OCI-LY7 (cell line): ENCODE results near the gene ZBTB48. TPM values are rescaled to one million over a fixed set of nuclear protein-coding genes. Genes with fewer than 3 reads are reported as not detected.
"Not testable (repeated sequence)": the region's sequence is repeated elsewhere in the genome, so short reads cannot be mapped to it uniquely, and the experiment has no call there.

ENCODE experiments used
- BruUV-seq: library from RNA; stranded (reverse); fragments of 400-500 nt; replicated peaks from 2 replicates; lab custom pipeline; 2021; lab: Mats Ljungman, UMichigan
- CTCF ChIA-PET: fragments of 300-600 bp; sonication (Branson Sonifier 250); formaldehyde crosslinking; loops from one replicate; lab custom pipeline; 2022; ENCODE audit warnings: antibody characterized with exemption; ENCODE audit not compliant: unreplicated experiment; lab: Charles Lee
- POLR2A ChIA-PET: fragments of 300-600 bp; sonication (Branson Sonifier 250); formaldehyde crosslinking; loops from one replicate; lab custom pipeline; 2022; ENCODE audit warnings: antibody characterized with exemption; lab: Charles Lee
- DNase-seq: peaks from one replicate; pipeline ENCODE4 v3.0.0-alpha.2; 2015; ENCODE audit warnings: low spot score
- H2AFZ ChIP-seq: fragments of 200-600 bp; sonication (generic), shearing (Covaris generic); 2 replicates; pipeline ENCODE4 v1.6.1; 2014; ENCODE audit warnings: mild to moderate bottlenecking, antibody characterized with exemption, low read length, moderate library complexity
- H3K27ac ChIP-seq: fragments of 200-600 bp; sonication (generic); 2 replicates; pipeline ENCODE4 v1.5.1; 2014; ENCODE audit warnings: mixed run types, low read depth, mild to moderate bottlenecking, moderate library complexity, low read length, inconsistent platforms; ENCODE audit not compliant: poor library complexity, severe bottlenecking
- H3K36me3 ChIP-seq: fragments of 200-600 bp; sonication (generic); 2 replicates; pipeline ENCODE4 v1.6.1; 2014; ENCODE audit warnings: mild to moderate bottlenecking, antibody characterized with exemption, low read length, moderate library complexity, mixed read lengths; ENCODE audit not compliant: insufficient read depth
- H3K4me1 ChIP-seq: fragments of 200-600 bp; sonication (generic); 2 replicates; pipeline ENCODE4 v1.5.1; 2014; ENCODE audit warnings: mild to moderate bottlenecking, low read length; ENCODE audit not compliant: insufficient read depth, poor library complexity, severe bottlenecking
- H3K4me2 ChIP-seq: fragments of 200-600 bp; sonication (generic); 2 replicates; pipeline ENCODE4 v1.6.1; 2014; ENCODE audit warnings: mild to moderate bottlenecking, low read length
- H3K4me3 ChIP-seq: fragments of 200-600 bp; sonication (generic); 2 replicates; pipeline ENCODE4 v1.5.1; 2014; ENCODE audit warnings: mild to moderate bottlenecking, low read depth, low read length; ENCODE audit not compliant: poor library complexity, severe bottlenecking
- H3K79me2 ChIP-seq: fragments of 200-600 bp; sonication (generic); 2 replicates; pipeline ENCODE4 v1.6.1; 2016; ENCODE audit warnings: low read depth, mild to moderate bottlenecking, low read length, moderate library complexity, mixed read lengths; ENCODE audit not compliant: insufficient read depth
- H3K9me2 ChIP-seq: fragments of 200-600 bp; sonication (generic); 2 replicates; pipeline ENCODE4 v1.6.1; 2016; ENCODE audit warnings: mild to moderate bottlenecking, low read length, mixed read lengths; ENCODE audit not compliant: insufficient read depth
- H3K9me3 ChIP-seq: fragments of 200-600 bp; sonication (generic); 2 replicates; pipeline ENCODE4 v1.6.1; 2014; ENCODE audit warnings: mild to moderate bottlenecking, mixed run types, low read length, mixed read lengths
- H4K20me1 ChIP-seq: fragments of 200-600 bp; sonication (generic); 2 replicates; pipeline ENCODE4 v1.6.1; 2014; ENCODE audit warnings: mild to moderate bottlenecking, antibody characterized with exemption, low read length, moderate library complexity, mixed read lengths; ENCODE audit not compliant: insufficient read depth
- CTCF ChIP-seq: fragments of 200-600 bp; sonication (generic); conservative IDR thresholded peaks from 2 replicates; pipeline ENCODE4 v1.5.1; 2014; ENCODE audit warnings: mild to moderate bottlenecking, antibody characterized with exemption, low read length, moderate library complexity, mixed read lengths
- EZH2phosphoT487 ChIP-seq: fragments of 200-600 bp; sonication (generic); IDR thresholded peaks from 2 replicates; pipeline ENCODE4 v1.6.1; 2018; ENCODE audit warnings: low read depth, borderline replicate concordance, mild to moderate bottlenecking, mixed run types, antibody characterized with exemption, low read length, moderate library complexity, mixed read lengths
- intact Hi-C: fragments of 100-400 bp; cut with micrococcal nuclease; formaldehyde crosslinking; loops from one replicate; pipeline ENCODE4 v1.10.0; 2022; ENCODE audit not compliant: unreplicated experiment
- total RNA-seq, 2 experiments: library from RNA; depleted of rRNA in 1 of 2; stranded (reverse); fragments of >200 nt in 1 of 2; shearing (Covaris generic) in 1 of 2; gene quantifications; 2 replicates each; pipeline ENCODE4 v1.2.3, GENCODE V29; 2014 to 2022

The ZBTB48 gene
- total RNA-seq, 2 experiments from 2014 or later: 41.9 to 51.3 TPM

DNA sequence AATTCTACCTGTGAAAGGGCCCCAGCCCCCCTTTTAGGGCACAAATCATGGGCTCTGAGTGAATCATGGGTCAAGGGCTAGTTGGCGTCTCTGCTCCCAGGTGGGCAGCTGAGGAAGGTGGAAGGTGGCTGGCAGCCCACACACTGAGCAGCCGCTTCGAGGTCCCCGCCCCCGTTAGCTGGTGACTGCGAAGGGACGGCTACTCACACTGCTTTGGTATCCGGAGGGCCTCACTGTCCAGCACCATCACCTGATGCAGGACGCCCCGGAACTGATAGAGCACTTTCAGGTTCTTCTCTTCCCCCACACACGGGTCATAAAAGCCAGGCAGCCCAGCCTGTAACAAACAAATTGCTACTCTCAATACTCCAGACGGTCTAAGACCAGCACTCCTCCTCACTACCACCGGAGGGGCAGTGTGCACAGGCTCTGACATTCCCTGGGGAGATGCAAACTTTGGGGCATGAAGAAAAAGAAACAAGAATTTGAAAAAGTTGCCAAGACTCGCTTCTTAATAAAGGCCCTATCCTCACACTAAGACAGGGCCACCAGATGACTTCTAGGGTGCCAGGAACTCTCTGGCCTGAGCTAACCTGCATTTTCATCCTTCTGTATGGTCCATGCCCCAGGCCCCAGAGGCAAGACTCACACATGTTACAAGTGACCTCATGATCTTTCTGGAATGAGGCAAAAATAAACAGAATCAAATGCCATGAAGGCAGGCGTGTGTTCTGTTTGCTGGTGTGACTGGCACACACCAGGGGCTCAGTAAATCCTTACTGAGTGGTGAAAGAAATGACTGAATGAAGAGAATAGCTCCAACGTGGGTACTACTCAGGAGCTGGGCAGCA, 56.3 kb downstream of the ZBTB48 start:
- H3K9me2 ChIP-seq: no peaks in the 10 kb centered on the region
- intact Hi-C loops: no loop called here
- TF ChIP-seq CTCF (no peak), EZH2phosphoT487 (no peak)
- no peak overlapping the region for H2AFZ ChIP-seq
- no peak overlapping the region for H3K4me2 ChIP-seq
- CTCF ChIA-PET: no interaction called here
- no peaks in the 10 kb centered on the region for H3K9me3 ChIP-seq
- no peak overlapping the region for H3K4me3 ChIP-seq
- POLR2A ChIA-PET: no interaction called here
- peaks cover 86% of the 10 kb centered on the region for H3K36me3 ChIP-seq
- BruUV-seq: no TSS peak
- H3K27ac ChIP-seq: no peak overlapping the region
- no peaks in the 10 kb centered on the region for H3K79me2 ChIP-seq
- no peaks in the 10 kb centered on the region for H4K20me1 ChIP-seq
- no peak for DNase-seq
- no peaks in the 10 kb centered on the region for H3K4me1 ChIP-seq

DNA sequence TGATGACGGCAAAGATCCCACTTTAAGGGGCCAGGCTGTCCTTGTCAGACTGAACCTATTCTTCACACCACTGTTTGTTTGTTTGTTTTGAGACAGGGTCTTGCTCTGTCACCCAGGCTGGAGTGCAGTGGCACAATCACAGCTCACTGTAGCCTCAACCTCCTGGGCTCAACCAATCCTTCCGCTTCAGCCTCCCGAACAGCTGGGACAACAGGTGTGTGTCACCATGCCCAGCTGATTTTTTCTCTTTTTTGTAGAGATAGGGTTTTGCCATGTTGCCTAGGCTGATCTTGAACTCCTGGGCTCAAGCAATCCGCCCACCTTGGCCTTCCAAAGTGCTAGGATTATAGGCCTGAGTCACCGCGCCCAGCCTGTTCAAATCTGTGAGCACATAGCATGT, 57.0 kb downstream of the ZBTB48 start:
- H2AFZ ChIP-seq, H3K4me2 ChIP-seq, H3K79me2 ChIP-seq, H3K27ac ChIP-seq, H3K4me1 ChIP-seq, BruUV-seq, H3K9me2 ChIP-seq, POLR2A ChIA-PET, H3K9me3 ChIP-seq, H3K4me3 ChIP-seq, intact Hi-C loops, H4K20me1 ChIP-seq, DNase-seq: not testable (repeated sequence)
- CTCF ChIA-PET: interaction anchor here (0.8 kb wide), 1 partner anchor 9 kb away, joined by 3 read pairs; no protein-coding TSS in a partner anchor
- peaks cover 91% of the 10 kb centered on the region for H3K36me3 ChIP-seq

GRCh38 chr1:6637770-6638169, 58.0 kb downstream of the ZBTB48 start:
- H4K20me1 ChIP-seq: no peaks in the 10 kb centered on the region
- no peaks in the 10 kb centered on the region for H3K4me1 ChIP-seq
- no peak overlapping the region for H3K27ac ChIP-seq
- H3K9me3 ChIP-seq: no peaks in the 10 kb centered on the region
- no peaks in the 10 kb centered on the region for H3K9me2 ChIP-seq
- intact Hi-C loops: no loop called here
- ChIA-PET CTCF (interaction anchor here (0.8 kb wide), 1 partner anchor 10 kb away, joined by 3 read pairs; no protein-coding TSS in a partner anchor), POLR2A (no interaction called here)
- H3K4me2 ChIP-seq: no peak overlapping the region
- DNase-seq: no peak
- no peak overlapping the region for H3K4me3 ChIP-seq
- BruUV-seq: no TSS peak
- H2AFZ ChIP-seq: no peak overlapping the region
- H3K36me3 ChIP-seq: peaks cover 94% of the 10 kb centered on the region
- TF ChIP-seq EZH2phosphoT487: no peak
- TF ChIP-seq CTCF: no peak
- H3K79me2 ChIP-seq: no peaks in the 10 kb centered on the region
